Camera-type eye (tissue), 1 donor: ENCODE data around the gene SEZ6L2. TPM values are rescaled to one million over a fixed set of nuclear protein-coding genes. Genes with fewer than 3 reads are reported as not detected.

Experiments
- total RNA-seq: library from RNA; depleted of rRNA; stranded (reverse); fragments of >200 nt; gene quantifications from one replicate; pipeline ENCODE4 v1.2.3, GENCODE V29; 2014

Gene SEZ6L2
- 37.9 TPM for total RNA-seq

DNA sequence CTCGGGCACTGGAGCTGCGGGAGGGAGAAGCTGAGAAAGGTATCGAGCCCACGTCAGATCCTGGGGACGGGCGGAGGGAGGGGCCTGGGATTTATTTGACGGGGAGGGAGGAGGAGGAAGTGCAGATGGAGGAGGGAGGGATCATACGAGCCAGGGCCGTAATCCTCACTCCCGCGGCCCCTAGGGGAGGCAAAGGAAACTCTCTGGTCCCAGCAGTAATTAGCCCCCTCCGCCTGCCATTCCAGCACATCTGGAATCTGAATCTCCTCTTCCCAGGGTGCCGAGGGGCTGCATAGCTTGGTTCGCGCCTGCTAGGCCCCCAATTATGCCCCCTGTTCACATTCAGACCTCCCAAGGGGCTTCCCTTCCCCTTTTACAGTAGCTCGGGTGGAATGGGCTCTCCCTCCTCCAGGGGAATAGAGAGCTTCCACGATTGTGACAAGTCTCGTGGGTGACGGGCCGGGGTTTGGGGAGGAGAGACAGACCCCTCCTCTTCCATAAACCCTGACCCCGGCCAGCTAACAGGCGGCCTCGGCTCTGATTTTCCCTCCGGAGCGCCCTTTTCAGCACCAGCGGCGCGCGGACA lies at the start of gene SEZ6L2:
Gene SEZ6L2 (minus strand): TSS at position 35 of the 586 bp plus-strand sequence. CDS start 531 bp downstream, outside the sequence.

DNA sequence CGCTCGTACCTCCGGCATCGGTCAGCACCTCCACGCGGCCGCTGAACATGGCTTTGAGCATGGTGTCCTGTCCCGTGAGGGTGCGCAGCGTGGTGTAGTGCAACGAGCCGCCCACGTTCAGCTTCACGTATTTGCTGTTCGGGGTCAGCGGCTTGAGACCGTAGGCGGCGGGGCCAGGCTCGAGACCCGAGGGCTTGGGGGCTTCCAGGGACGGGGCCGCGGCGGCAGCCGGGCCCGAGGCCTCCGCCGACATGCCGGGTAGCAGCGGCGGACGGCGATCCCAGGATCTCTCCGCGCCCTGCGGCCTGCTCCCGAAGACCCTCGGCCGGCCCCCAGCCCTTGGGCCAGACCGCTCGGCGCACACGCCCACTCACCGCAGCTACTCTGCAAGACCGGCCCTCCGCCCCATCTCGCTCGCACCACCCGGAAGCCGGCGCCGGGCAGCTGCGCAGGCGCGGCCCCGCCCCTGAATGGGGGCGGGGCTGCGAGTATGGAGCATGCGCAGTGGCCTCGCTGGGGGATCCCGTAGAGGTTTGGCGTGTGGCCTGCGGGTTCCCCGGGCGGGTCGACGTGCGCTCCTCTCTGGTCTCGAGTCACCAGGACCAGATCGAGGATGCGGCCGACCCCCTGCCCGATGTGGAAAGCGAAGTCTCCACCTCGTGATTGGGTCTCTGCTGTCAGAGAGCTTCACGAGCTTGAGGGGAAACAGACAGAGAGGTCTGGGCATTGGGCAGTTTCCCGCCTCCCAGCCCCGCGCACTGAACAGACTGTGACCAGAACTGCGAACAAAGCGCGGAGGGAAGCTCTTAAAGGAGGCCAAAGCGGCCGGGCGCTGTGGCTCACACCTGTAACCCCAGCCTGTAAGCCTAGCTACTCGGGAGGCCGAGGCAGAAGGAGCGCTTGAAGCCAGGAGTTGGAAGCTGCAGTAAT lies 26.7 kb upstream of the SEZ6L2 start, which contains the start of gene KCTD13:
Gene KCTD13 (minus strand): TSS at position 446 of the 930 bp plus-strand sequence. CDS start 193 bp downstream, at position 253.

DNA sequence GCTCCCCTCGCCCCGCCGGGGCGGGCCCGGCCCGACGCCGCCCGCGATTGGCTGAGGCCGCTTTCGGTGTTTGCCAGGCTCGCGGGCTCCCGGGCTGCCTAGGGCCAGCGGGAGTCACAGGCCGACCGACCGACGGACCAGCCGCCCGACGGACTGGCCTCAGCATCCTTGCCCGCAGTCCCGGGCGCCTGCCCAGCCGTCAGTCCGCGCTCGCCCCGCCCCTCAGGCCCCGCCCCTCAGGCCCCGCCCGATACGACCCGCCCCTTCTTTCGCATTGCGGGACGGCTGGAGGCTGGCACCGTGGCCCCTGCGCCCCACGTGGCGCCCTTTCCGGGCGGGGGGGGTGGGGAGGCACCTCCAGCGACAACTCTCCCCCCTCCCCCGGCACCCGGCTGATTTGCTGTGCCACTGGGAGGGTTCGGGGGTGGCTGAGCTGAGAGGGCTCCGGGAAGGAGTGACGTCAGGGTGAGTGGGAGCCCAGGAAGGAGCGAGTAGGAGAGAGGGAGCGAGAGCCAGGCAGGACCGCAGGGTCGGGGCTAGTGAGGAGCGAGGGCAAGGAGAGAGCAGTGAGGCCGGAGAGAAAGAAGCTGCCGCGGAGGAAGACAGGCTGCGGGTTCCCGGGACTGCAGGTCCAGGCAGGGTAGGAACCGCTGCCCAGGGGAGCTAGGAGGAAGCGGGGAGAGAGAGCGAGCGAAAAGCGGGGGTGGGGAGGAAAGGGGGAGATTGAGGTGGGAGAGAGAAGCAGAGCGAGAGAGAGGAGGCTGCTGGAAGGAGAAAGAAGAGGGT lies 945 bp upstream of the SEZ6L2 start, which contains the start of gene ASPHD1:
Gene ASPHD1 (plus strand): TSS at position 387 of the 786 bp plus-strand sequence. CDS start 484 bp downstream, outside the sequence.

DNA sequence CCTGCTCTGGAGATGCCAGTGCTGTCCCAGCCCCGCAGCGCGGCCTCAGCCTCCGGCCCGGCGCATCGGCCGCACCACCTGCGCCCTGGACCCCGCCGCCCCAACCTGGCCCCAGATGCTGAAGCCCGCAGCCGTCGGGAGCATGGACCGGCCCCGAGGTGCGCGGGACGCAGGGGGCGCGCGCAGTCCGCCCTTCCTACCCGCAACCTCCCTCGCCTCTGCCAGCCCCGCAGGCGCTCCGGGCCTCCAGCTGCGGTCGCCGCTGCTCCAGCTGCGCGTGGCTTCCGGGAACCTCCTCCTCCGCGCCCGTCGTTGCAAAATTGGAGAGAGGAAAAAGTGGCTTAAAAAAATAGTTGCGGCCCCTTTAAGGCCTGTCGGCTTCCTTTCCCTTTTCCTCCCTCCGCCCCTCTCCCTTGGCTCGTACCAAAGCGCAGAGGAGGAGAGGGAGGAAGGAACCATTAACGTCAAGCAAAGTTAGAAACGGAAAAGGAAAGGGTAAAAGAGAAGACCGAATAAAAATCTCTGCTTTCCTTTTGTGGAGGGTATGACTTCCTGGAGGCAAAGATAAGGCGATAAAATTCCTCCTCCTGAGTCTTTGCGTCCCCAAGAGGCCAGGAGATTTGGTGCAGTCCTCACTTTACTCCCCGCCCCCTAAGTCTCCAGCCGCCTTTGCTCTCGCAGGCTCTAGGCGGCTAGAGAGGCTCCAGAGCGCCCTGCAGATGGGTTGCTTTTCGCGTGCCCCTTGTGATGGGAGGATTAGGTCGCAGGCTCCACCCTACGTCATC lies 36.3 kb downstream of the SEZ6L2 start, which contains the start of gene CDIPT:
Gene CDIPT (minus strand): TSS at position 343 of the 785 bp plus-strand sequence. CDS start 369 bp downstream, outside the sequence.

Other genes with a start within 250 kb of the SEZ6L2 start
- 1.3 TPM for gene SPN, start 236.3 kb downstream of the SEZ6L2 start, total RNA-seq
- gene QPRT, start 220.4 kb downstream of the SEZ6L2 start, total RNA-seq = 21.7 TPM
- 0.44 TPM for gene C16orf54, start 153.6 kb downstream of the SEZ6L2 start, total RNA-seq
- not detected for gene ZG16, start 121.3 kb downstream of the SEZ6L2 start, total RNA-seq
- gene KIF22, start 108.8 kb downstream of the SEZ6L2 start, total RNA-seq = 42.3 TPM
- gene MAZ, start 93.0 kb downstream of the SEZ6L2 start, total RNA-seq = 112 TPM
- 32.2 TPM for gene PRRT2, start 87.4 kb downstream of the SEZ6L2 start, total RNA-seq
- gene PAGR1, start 83.4 kb downstream of the SEZ6L2 start, total RNA-seq = 62.8 TPM
- 24.2 TPM for gene MVP, start 79.1 kb downstream of the SEZ6L2 start, total RNA-seq
- gene CDIPT, start 36.3 kb downstream of the SEZ6L2 start, total RNA-seq = 85.7 TPM
- 4.8 TPM for gene ASPHD1, start 938 bp upstream of the SEZ6L2 start, total RNA-seq
- 29.2 TPM for gene KCTD13, start 26.7 kb upstream of the SEZ6L2 start, total RNA-seq
- 30.3 TPM for gene TMEM219, start 62.5 kb upstream of the SEZ6L2 start, total RNA-seq
- 56.0 TPM for gene TAOK2, start 74.3 kb upstream of the SEZ6L2 start, total RNA-seq
- 23.4 TPM for gene HIRIP3, start 96.1 kb upstream of the SEZ6L2 start, total RNA-seq
- 72.5 TPM for gene INO80E, start 96.7 kb upstream of the SEZ6L2 start, total RNA-seq
- gene DOC2A, start 111.5 kb upstream of the SEZ6L2 start, total RNA-seq = 2.7 TPM
- gene C16orf92, start 123.6 kb upstream of the SEZ6L2 start, total RNA-seq = not detected
- 39.7 TPM for gene TLCD3B, start 131.7 kb upstream of the SEZ6L2 start, total RNA-seq
- gene ALDOA, start 166.2 kb upstream of the SEZ6L2 start, total RNA-seq = 426 TPM
- gene PPP4C, start 176.4 kb upstream of the SEZ6L2 start, total RNA-seq = 70.4 TPM
- 0.66 TPM for gene TBX6, start 192.4 kb upstream of the SEZ6L2 start, total RNA-seq
- 45.2 TPM for gene YPEL3, start 196.7 kb upstream of the SEZ6L2 start, total RNA-seq
- 2.1 TPM for gene GDPD3, start 214.0 kb upstream of the SEZ6L2 start, total RNA-seq
- gene MAPK3, start 223.7 kb upstream of the SEZ6L2 start, total RNA-seq = 31.3 TPM